Mucosa of descending colon (tissue), 3 donors: ENCODE results near the gene EPX. TPM values are rescaled to one million over a fixed set of nuclear protein-coding genes. Genes with fewer than 3 reads are reported as not detected.

ENCODE experiments used
- ATAC-seq: fragments of 200-7000 bp; cut with Tn5 transposase; one replicate; pipeline ENCODE4 v1.9.1; 2020; ENCODE audit warnings: mild to moderate bottlenecking, moderate library complexity
- DNase-seq, 3 donors: peaks; one replicate each; pipeline ENCODE4 v3.0.0-alpha.2; 2020
- H3K36me3 ChIP-seq: fragments of 200-600 bp; one replicate; pipeline ENCODE4 v1.8.0; 2021; ENCODE audit warnings: low read depth, mild to moderate bottlenecking
- H3K4me1 ChIP-seq: fragments of 200-600 bp; one replicate; pipeline ENCODE4 v1.8.0; 2021; ENCODE audit warnings: low read depth, mild to moderate bottlenecking
- H3K4me3 ChIP-seq: fragments of 200-600 bp; one replicate; pipeline ENCODE4 v1.8.0; 2021; ENCODE audit warnings: mild to moderate bottlenecking
- H3K9me3 ChIP-seq: fragments of 200-600 bp; one replicate; pipeline ENCODE4 v1.8.0; 2021; ENCODE audit warnings: mild to moderate bottlenecking
- CTCF ChIP-seq: fragments of 200-600 bp; IDR thresholded peaks from one replicate; pipeline ENCODE4 v1.8.0; 2022; ENCODE audit warnings: antibody characterized with exemption, mild to moderate bottlenecking
- intact Hi-C, 2 donors: fragments of 100-400 bp; cut with DNase I in 1 of 2; cut with micrococcal nuclease in 1 of 2; formaldehyde crosslinking; loops; one replicate each; pipeline versions ENCODE4 v1.11.0 to v1.11.1; 2022; cut with DNase I, micrococcal nuclease
- total RNA-seq, 3 donors: library from RNA; stranded (reverse); fragmentation: NEBNext Ultra II Directional in 2 of 3; extraction: Animal tissue kit (Norgen Biotek cat#: 25700) in 2 of 3; gene quantifications; one replicate each; pipeline versions ENCODE4 v1.2.1 to v1.2.4, GENCODE V29; 2021 to 2023
- donor health status: DM: no; HTN: no; CAD: no; lungs with moderate emphysema.
- donor health status: DM: no; HTN: no; CAD: no.
- donor health status: DM: no; HTN: yes; CAD: no.

Gene EPX
- total RNA-seq, 3 donors from 2014 or later, result not detected

GRCh38 chr17:58176200-58176599 is 16.3 kb upstream of the EPX start:
- no peak for TF ChIP-seq CTCF
- Histone ChIP-seq H3K9me3 (no peaks in the 10 kb centered on the region), H3K4me3 (no peak overlapping the region), H3K36me3 (no peaks in the 10 kb centered on the region), H3K4me1 (no peaks in the 10 kb centered on the region)
- DNase-seq, result no peak
- intact Hi-C loops, result no loop called here
- ATAC-seq, result no peak

- Histone ChIP-seq H3K9me3 (no peaks in the 10 kb centered on the region), H3K36me3 (no peaks in the 10 kb centered on the region), H3K4me1 (no peaks in the 10 kb centered on the region), H3K4me3 (no peak overlapping the region)
- intact Hi-C loops, result no loop called here
- DNase-seq (no peak), ATAC-seq (no peak)
- no peak for TF ChIP-seq CTCF
Observed at GRCh38 chr17:58181796-58182195, 10.7 kb upstream of the EPX start.

- no peaks in the 10 kb centered on the region for H3K36me3 ChIP-seq
- intact Hi-C loops, result no loop called here
- H3K4me3 ChIP-seq, result no peak overlapping the region
- no peak for TF ChIP-seq CTCF
- no peak for DNase-seq
- ATAC-seq, result no peak
- H3K4me1 ChIP-seq, result no peaks in the 10 kb centered on the region
- H3K9me3 ChIP-seq, result no peaks in the 10 kb centered on the region
Observed at GRCh38 chr17:58183514-58183913, 9.0 kb upstream of the EPX start.

- Histone ChIP-seq H3K36me3 (no peaks in the 10 kb centered on the region), H3K9me3 (no peaks in the 10 kb centered on the region), H3K4me3 (no peak overlapping the region), H3K4me1 (no peaks in the 10 kb centered on the region)
- DNase-seq (no peak), ATAC-seq (no peak)
- TF ChIP-seq CTCF, result no peak
- intact Hi-C loops, result no loop called here
Observed at GRCh38 chr17:58184308-58184985, 8.1 kb upstream of the EPX start.

GRCh38 chr17:58184986-58185761 is 7.4 kb upstream of the EPX start:
- no peak for TF ChIP-seq CTCF
- no peaks in the 10 kb centered on the region for H3K4me1 ChIP-seq
- ATAC-seq (no peak), DNase-seq (no peak)
- no peaks in the 10 kb centered on the region for H3K9me3 ChIP-seq
- H3K36me3 ChIP-seq, result no peaks in the 10 kb centered on the region
- intact Hi-C loops, result no loop called here
- no peak overlapping the region for H3K4me3 ChIP-seq
